GM10266 (cell line): ENCODE results near the gene OR14I1.

Source experiments
- DNase-seq: peaks from one replicate; pipeline ENCODE4 v3.0.0; 2012; ENCODE audit errors: extremely low spot score
- TF ChIP-seq, protein P1 (sequence below): IDR thresholded peaks from 2 replicates; pipeline ENCODE4 v1.5.1; 2012; ENCODE audit warnings: mild to moderate bottlenecking, low read depth; ENCODE audit not compliant: control insufficient read depth, insufficient read depth; ENCODE audit errors: missing control alignments

The OR14I1 gene

DNA sequence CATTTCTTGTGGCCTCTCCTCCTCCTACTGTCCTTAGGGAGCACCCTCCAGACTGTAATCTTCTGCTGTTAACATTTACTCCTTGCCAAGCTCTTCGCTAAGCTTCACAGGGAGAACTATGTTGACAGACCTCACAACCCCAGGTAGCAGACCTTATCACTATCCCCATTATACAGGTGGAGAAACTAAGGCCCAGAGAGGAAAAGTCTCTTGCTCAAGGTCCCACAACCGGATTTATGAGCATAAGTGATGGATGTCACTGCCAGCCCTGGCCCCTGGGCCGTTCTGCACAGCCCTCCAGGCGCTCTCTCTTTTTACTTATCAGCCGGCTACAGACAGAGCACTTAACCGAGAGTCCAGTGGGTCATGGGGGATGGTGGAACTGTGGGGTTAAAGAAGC lies 34.9 kb upstream of the OR14I1 start:
- no peak for DNase-seq
- TF ChIP-seq, protein P1, sequence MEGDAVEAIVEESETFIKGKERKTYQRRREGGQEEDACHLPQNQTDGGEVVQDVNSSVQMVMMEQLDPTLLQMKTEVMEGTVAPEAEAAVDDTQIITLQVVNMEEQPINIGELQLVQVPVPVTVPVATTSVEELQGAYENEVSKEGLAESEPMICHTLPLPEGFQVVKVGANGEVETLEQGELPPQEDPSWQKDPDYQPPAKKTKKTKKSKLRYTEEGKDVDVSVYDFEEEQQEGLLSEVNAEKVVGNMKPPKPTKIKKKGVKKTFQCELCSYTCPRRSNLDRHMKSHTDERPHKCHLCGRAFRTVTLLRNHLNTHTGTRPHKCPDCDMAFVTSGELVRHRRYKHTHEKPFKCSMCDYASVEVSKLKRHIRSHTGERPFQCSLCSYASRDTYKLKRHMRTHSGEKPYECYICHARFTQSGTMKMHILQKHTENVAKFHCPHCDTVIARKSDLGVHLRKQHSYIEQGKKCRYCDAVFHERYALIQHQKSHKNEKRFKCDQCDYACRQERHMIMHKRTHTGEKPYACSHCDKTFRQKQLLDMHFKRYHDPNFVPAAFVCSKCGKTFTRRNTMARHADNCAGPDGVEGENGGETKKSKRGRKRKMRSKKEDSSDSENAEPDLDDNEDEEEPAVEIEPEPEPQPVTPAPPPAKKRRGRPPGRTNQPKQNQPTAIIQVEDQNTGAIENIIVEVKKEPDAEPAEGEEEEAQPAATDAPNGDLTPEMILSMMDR = no peak

DNA sequence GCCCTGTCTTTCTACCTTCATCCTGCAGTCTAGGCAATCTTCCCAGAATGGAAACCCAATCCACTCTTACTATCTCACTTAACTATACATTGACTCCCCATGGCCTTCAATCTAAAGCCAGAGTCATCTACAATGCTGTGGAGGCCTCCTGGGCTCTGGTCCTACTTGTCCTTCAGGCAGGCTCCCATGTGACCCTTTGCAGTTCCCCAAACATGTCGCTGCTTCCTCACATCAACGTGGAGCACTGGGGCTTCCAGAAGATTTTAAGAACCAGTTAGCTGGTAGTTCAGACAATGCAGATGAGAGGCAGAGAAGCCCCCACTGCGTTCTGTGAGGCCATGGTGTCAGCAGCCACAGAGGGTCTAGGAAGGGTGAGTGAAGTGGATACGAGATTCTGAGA lies 34.4 kb upstream of the OR14I1 start:
- no peak for DNase-seq
- TF ChIP-seq, protein P1 = no peak

DNA sequence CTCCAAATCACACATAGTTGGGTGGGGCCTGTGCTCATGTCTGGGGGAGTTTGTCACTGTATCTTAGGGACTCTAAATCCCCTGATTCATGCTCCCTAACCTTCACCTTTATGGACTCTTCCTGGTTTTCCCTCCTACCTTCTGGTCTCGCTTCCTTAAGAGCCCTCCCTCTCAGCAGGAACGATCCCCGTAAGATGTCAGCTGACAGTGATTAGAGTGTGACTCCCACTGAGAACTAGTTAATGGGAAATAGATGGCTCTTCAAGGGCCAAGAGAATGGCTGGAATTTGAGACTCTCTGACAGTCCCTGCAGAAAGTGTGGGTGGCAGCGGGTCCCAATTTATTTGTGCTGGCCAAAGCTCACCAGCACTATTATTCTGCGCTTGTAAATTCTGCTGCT lies 31.0 kb upstream of the OR14I1 start:
- DNase-seq = no peak
- TF ChIP-seq, protein P1 = no peak

DNA sequence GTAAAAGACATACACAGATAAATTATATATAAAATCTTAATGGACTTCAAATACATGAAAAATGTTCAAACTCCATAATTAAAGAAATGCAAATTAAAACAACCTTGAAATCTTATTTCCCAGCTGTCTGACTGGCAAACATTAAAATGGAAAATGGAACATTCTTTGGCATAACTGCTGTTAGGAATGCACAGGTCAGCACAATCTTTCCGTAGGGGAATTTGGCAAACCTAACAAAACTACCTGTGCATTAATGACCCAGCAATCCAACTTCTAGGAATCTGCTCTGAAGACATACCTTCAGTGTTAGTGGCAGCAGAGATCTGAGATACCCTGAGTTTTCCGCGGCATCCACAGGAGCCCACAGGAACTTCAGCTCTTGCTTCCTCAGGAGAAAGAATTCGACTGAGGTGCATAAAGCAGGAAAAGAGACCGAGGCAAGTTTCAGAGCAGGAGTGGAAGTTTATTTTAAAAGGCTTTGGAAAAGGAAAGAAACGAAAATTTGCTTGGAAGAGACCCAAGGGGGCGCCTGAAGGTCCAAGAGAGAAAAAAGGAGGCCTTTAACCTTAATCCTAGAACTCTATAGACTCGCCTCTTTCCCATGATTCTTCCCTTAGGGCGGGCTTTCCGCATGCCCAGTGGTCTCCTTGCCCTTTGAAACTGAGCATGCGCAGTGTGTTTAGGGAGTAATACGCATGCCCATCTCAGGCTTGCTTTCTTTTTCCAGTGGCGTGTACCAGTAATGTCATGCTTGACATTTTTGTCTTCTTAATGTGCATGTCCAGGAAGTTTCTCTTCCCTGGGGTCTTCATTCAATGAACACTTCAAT lies 28.2 kb upstream of the OR14I1 start:
- no peak for DNase-seq
- TF ChIP-seq, protein P1 = no peak

DNA sequence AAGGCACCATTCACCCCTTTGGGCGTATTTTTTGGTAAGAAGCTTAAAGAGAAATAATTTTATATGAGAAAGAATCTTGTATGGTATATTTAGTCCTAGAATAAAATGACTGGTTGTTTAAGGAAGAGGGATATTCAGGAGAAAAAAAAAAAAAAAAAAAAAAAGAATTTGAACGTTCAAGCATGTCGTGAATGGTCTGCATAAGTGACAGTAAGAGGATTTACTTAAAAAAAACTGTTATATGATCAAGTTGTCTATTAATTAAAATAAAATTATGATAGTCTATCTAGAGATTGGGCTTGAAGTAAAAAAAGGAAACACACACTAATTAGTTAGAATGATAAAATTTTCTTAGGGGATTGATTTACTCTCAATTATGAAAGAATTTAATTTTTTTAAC lies 11.7 kb upstream of the OR14I1 start:
- no peak for DNase-seq
- TF ChIP-seq, protein P1 = no peak

DNA sequence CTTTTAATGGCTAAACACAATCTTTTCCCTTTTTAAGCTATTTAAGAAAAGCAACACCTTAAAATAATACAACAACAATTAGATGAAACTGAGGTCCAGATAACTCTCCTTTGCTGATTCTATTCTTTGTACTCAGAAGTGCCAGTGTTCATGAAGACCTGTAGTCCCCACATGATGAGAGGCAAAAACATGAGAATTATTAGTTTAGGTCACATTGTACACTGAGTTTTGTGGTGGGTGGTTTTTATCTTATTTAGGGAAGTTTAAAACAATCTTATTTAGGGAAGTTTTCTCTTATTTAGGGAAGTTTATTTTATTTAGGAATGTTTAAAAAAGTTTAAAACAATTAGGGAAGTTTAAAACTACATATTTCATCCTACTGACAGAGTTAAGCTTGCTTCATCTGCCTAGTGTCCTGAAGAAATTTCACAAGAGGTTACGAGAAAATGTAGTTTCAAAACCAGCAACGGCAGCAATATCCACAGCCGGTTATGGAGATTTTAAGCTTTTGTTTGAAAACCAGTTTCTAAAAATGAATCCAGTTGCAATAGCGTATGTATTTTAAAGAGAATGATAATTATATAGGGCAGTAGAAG lies 7.8 kb upstream of the OR14I1 start:
- no peak for DNase-seq
- TF ChIP-seq, protein P1 = no peak

DNA sequence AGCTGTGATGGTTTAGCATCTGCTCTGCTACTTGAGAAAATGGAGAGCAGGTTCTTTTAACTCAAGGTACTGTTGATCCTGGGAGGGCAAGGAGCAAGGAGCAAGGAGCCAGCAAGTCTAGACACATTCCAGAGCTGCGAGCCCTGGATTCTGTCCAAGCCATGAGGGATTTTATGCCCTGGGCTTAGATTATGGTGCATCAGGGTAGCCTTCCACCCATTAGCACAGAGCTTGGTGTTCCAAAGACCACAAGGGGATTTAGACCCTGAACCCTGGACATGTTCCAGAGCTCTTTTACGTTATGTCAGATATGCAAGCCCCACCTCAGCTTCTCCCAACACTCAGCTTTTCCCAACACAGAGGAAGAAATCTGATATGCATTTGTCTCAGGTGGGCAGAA lies 2.0 kb upstream of the OR14I1 start:
- no peak for DNase-seq
- TF ChIP-seq, protein P1 = no peak
